GM10266 (cell line): ENCODE data around the gene SPAM1.
"Not testable (repeated sequence)": the region's sequence is repeated elsewhere in the genome, so short reads cannot be mapped to it uniquely, and the experiment has no call there.

Experiments
- DNase-seq: peaks from one replicate; pipeline ENCODE4 v3.0.0; 2012; ENCODE audit errors: extremely low spot score
- CTCF ChIP-seq: IDR thresholded peaks from 2 replicates; pipeline ENCODE4 v1.5.1; 2012; ENCODE audit warnings: mild to moderate bottlenecking, low read depth; ENCODE audit not compliant: control insufficient read depth, insufficient read depth; ENCODE audit errors: missing control alignments

The SPAM1 gene

GRCh38 chr7:123996327-123996625, 71.2 kb downstream of the SPAM1 start:
- TF ChIP-seq CTCF: no peak

GRCh38 chr7:123998921-123999320, 73.9 kb downstream of the SPAM1 start:
- no peak for DNase-seq
- no peak for TF ChIP-seq CTCF

More at GRCh38 chr7:123996327-123996625, 71.2 kb downstream of the SPAM1 start:
- DNase-seq: no peak

GRCh38 chr7:123999703-124000102, 74.7 kb downstream of the SPAM1 start:
- no peak for DNase-seq
- TF ChIP-seq CTCF: no peak

- DNase-seq: not testable (repeated sequence)
Observed at GRCh38 chr7:124008296-124008695, 83.3 kb downstream of the SPAM1 start.

- no peak for DNase-seq
- no peak for TF ChIP-seq CTCF
Observed at GRCh38 chr7:124009321-124009720, 84.3 kb downstream of the SPAM1 start.
